Activated CD4-positive, CD25-positive, alpha-beta regulatory T cell (primary cell): ENCODE results near the gene RNF26.

Experiments
- DNase-seq, 4 experiments: peaks; one replicate each; lab custom pipeline; 2025; lab: John Stamatoyannopoulos, UW

RNF26 gene

GRCh38 chr11:119355091-119355843 is 20.9 kb downstream of the RNF26 start:
- DNase-seq = no peak

- peak; percentile 40 to 48 (median 44) for DNase-seq
Measured at GRCh38 chr11:119356349-119357031, 22.2 kb downstream of the RNF26 start.

GRCh38 chr11:119357074-119357473 is 22.7 kb downstream of the RNF26 start:
- no peak for DNase-seq

- DNase-seq = no peak
Measured at GRCh38 chr11:119359365-119360214, 25.3 kb downstream of the RNF26 start.

- no peak for DNase-seq
Measured at GRCh38 chr11:119361056-119361787, 26.9 kb downstream of the RNF26 start.

- no peak for DNase-seq
Measured at GRCh38 chr11:119361941-119362725, 27.8 kb downstream of the RNF26 start.

GRCh38 chr11:119362741-119363080 is 28.4 kb downstream of the RNF26 start:
- DNase-seq = no peak

- no peak for DNase-seq
Measured at GRCh38 chr11:119363081-119363850, 28.9 kb downstream of the RNF26 start.

GRCh38 chr11:119363851-119364590 is 29.7 kb downstream of the RNF26 start:
- peak in 3 of 4 experiments; percentile 12 to 31 (median 21) for DNase-seq

GRCh38 chr11:119365071-119365591 is 30.8 kb downstream of the RNF26 start:
- no peak for DNase-seq

GRCh38 chr11:119366690-119367620 is 32.6 kb downstream of the RNF26 start:
- DNase-seq = no peak

- DNase-seq = no peak
Measured at GRCh38 chr11:119367661-119368120, 33.4 kb downstream of the RNF26 start.

- no peak for DNase-seq
Measured at GRCh38 chr11:119368121-119369034, 34.1 kb downstream of the RNF26 start.

GRCh38 chr11:119369132-119369925 is 35.0 kb downstream of the RNF26 start:
- DNase-seq = no peak

- no peak for DNase-seq
Measured at GRCh38 chr11:119370486-119371046, 36.2 kb downstream of the RNF26 start.

- no peak for DNase-seq
Measured at GRCh38 chr11:119371067-119371601, 36.8 kb downstream of the RNF26 start.
